OCI-LY7 (cell line): ENCODE measurements around the gene RBM20. TPM values are rescaled to one million over a fixed set of nuclear protein-coding genes. Genes with fewer than 3 reads are reported as not detected.

ENCODE experiments used
- BruUV-seq: library from RNA; stranded (reverse); fragments of 400-500 nt; replicated peaks from 2 replicates; lab custom pipeline; 2021; lab: Mats Ljungman, UMichigan
- CTCF ChIA-PET: fragments of 300-600 bp; sonication (Branson Sonifier 250); formaldehyde crosslinking; loops from one replicate; lab custom pipeline; 2022; ENCODE audit warnings: antibody characterized with exemption; ENCODE audit not compliant: unreplicated experiment; lab: Charles Lee
- POLR2A ChIA-PET: fragments of 300-600 bp; sonication (Branson Sonifier 250); formaldehyde crosslinking; loops from one replicate; lab custom pipeline; 2022; ENCODE audit warnings: antibody characterized with exemption; lab: Charles Lee
- DNase-seq: peaks from one replicate; pipeline ENCODE4 v3.0.0-alpha.2; 2015; ENCODE audit warnings: low spot score
- H2AFZ ChIP-seq: fragments of 200-600 bp; sonication (generic), shearing (Covaris generic); 2 replicates; pipeline ENCODE4 v1.6.1; 2014; ENCODE audit warnings: mild to moderate bottlenecking, antibody characterized with exemption, low read length, moderate library complexity
- H3K27ac ChIP-seq: fragments of 200-600 bp; sonication (generic); 2 replicates; pipeline ENCODE4 v1.5.1; 2014; ENCODE audit warnings: mixed run types, low read depth, mild to moderate bottlenecking, moderate library complexity, low read length, inconsistent platforms; ENCODE audit not compliant: poor library complexity, severe bottlenecking
- H3K36me3 ChIP-seq: fragments of 200-600 bp; sonication (generic); 2 replicates; pipeline ENCODE4 v1.6.1; 2014; ENCODE audit warnings: mild to moderate bottlenecking, antibody characterized with exemption, low read length, moderate library complexity, mixed read lengths; ENCODE audit not compliant: insufficient read depth
- H3K4me1 ChIP-seq: fragments of 200-600 bp; sonication (generic); 2 replicates; pipeline ENCODE4 v1.5.1; 2014; ENCODE audit warnings: mild to moderate bottlenecking, low read length; ENCODE audit not compliant: insufficient read depth, poor library complexity, severe bottlenecking
- H3K4me2 ChIP-seq: fragments of 200-600 bp; sonication (generic); 2 replicates; pipeline ENCODE4 v1.6.1; 2014; ENCODE audit warnings: mild to moderate bottlenecking, low read length
- H3K4me3 ChIP-seq: fragments of 200-600 bp; sonication (generic); 2 replicates; pipeline ENCODE4 v1.5.1; 2014; ENCODE audit warnings: mild to moderate bottlenecking, low read depth, low read length; ENCODE audit not compliant: poor library complexity, severe bottlenecking
- H3K79me2 ChIP-seq: fragments of 200-600 bp; sonication (generic); 2 replicates; pipeline ENCODE4 v1.6.1; 2016; ENCODE audit warnings: low read depth, mild to moderate bottlenecking, low read length, moderate library complexity, mixed read lengths; ENCODE audit not compliant: insufficient read depth
- H3K9me2 ChIP-seq: fragments of 200-600 bp; sonication (generic); 2 replicates; pipeline ENCODE4 v1.6.1; 2016; ENCODE audit warnings: mild to moderate bottlenecking, low read length, mixed read lengths; ENCODE audit not compliant: insufficient read depth
- H3K9me3 ChIP-seq: fragments of 200-600 bp; sonication (generic); 2 replicates; pipeline ENCODE4 v1.6.1; 2014; ENCODE audit warnings: mild to moderate bottlenecking, mixed run types, low read length, mixed read lengths
- H4K20me1 ChIP-seq: fragments of 200-600 bp; sonication (generic); 2 replicates; pipeline ENCODE4 v1.6.1; 2014; ENCODE audit warnings: mild to moderate bottlenecking, antibody characterized with exemption, low read length, moderate library complexity, mixed read lengths; ENCODE audit not compliant: insufficient read depth
- CTCF ChIP-seq: fragments of 200-600 bp; sonication (generic); conservative IDR thresholded peaks from 2 replicates; pipeline ENCODE4 v1.5.1; 2014; ENCODE audit warnings: mild to moderate bottlenecking, antibody characterized with exemption, low read length, moderate library complexity, mixed read lengths
- EZH2phosphoT487 ChIP-seq: fragments of 200-600 bp; sonication (generic); IDR thresholded peaks from 2 replicates; pipeline ENCODE4 v1.6.1; 2018; ENCODE audit warnings: low read depth, borderline replicate concordance, mild to moderate bottlenecking, mixed run types, antibody characterized with exemption, low read length, moderate library complexity, mixed read lengths
- intact Hi-C: fragments of 100-400 bp; cut with micrococcal nuclease; formaldehyde crosslinking; loops from one replicate; pipeline ENCODE4 v1.10.0; 2022; ENCODE audit not compliant: unreplicated experiment
- total RNA-seq, 2 experiments: library from RNA; depleted of rRNA in 1 of 2; stranded (reverse); fragments of >200 nt in 1 of 2; shearing (Covaris generic) in 1 of 2; gene quantifications; 2 replicates each; pipeline ENCODE4 v1.2.3, GENCODE V29; 2014 to 2022

The RBM20 gene
- total RNA-seq, 2 experiments from 2014 or later: 0.35 to 1.0 TPM

DNA sequence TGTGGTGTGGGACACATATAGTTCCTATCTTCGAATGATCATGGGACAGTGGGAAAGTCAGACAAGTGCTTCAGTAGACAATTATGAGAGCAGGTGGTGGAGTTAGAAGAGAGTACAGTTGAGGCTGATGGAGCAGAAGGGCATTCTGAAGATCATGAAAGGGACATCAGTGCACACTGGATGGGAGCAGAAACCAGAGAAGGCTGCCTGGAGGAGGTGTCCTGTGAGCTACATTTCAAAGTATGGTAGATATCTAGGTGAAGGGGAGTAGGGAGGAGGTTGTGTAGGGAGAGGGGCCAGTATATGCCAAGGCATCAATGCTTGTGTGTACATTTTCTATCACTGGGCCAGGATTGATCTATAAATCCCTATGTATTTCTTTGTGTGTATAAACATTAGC, 127.3 kb downstream of the RBM20 start:
- H3K4me1 ChIP-seq: peaks cover 35% of the 10 kb centered on the region
- ChIA-PET CTCF (no interaction called here), POLR2A (interaction anchor here (0.7 kb wide), 1 partner anchor 22 kb away, joined by 3 read pairs; no protein-coding TSS in a partner anchor)
- H3K4me3 ChIP-seq: no peak overlapping the region
- peak overlapping the region; percentile 95; the same call in 1 of the 2 replicates for H2AFZ ChIP-seq
- intact Hi-C loops: no loop called here
- no peak overlapping the region for H3K4me2 ChIP-seq
- H3K9me3 ChIP-seq: no peaks in the 10 kb centered on the region
- no TSS peak for BruUV-seq
- no peaks in the 10 kb centered on the region for H3K36me3 ChIP-seq
- DNase-seq: no peak
- H3K79me2 ChIP-seq: no peaks in the 10 kb centered on the region
- no peaks in the 10 kb centered on the region for H3K9me2 ChIP-seq
- H3K27ac ChIP-seq: no peak overlapping the region
- no peaks in the 10 kb centered on the region for H4K20me1 ChIP-seq
- no peak for TF ChIP-seq CTCF

GRCh38 chr10:110771991-110772390, 127.9 kb downstream of the RBM20 start:
- H4K20me1 ChIP-seq: no peaks in the 10 kb centered on the region
- ChIA-PET POLR2A (interaction anchor here (1.3 kb wide), 1 partner anchor 13 kb away, joined by 3 read pairs; no protein-coding TSS in a partner anchor), CTCF (no interaction called here)
- H3K4me2 ChIP-seq: peak overlapping the region; percentile 49; the same call in 1 of the 2 replicates
- H3K9me2 ChIP-seq: no peaks in the 10 kb centered on the region
- H3K9me3 ChIP-seq: no peaks in the 10 kb centered on the region
- intact Hi-C loops: no loop called here
- BruUV-seq: no TSS peak
- no peak overlapping the region for H3K27ac ChIP-seq
- no peaks in the 10 kb centered on the region for H3K79me2 ChIP-seq
- H2AFZ ChIP-seq: peak overlapping the region; percentile 95
- TF ChIP-seq CTCF (no peak), EZH2phosphoT487 (no peak)
- no peaks in the 10 kb centered on the region for H3K36me3 ChIP-seq
- no peak for DNase-seq
- H3K4me1 ChIP-seq: peaks cover 35% of the 10 kb centered on the region
- H3K4me3 ChIP-seq: no peak overlapping the region

GRCh38 chr10:110772454-110773025, 128.4 kb downstream of the RBM20 start:
- intact Hi-C loops: no loop called here
- Histone ChIP-seq H3K9me3 (no peaks in the 10 kb centered on the region), H3K79me2 (no peaks in the 10 kb centered on the region), H3K4me3 (no peak overlapping the region), H4K20me1 (no peaks in the 10 kb centered on the region), H3K4me1 (peaks cover 35% of the 10 kb centered on the region), H3K4me2 (peak overlapping the region; percentile 49), H3K27ac (no peak overlapping the region), H3K36me3 (no peaks in the 10 kb centered on the region), H3K9me2 (no peaks in the 10 kb centered on the region), H2AFZ (peak overlapping the region; percentile 95)
- DNase-seq: peak; percentile 37
- BruUV-seq: no TSS peak
- POLR2A ChIA-PET: interaction anchor here (0.7 to 1.3 kb wide), 6 partner anchors 12 to 157 kb away, joined by 3 to 4 read pairs (median 3); no protein-coding TSS in a partner anchor
- CTCF ChIA-PET: no interaction called here
- TF ChIP-seq EZH2phosphoT487 (no peak), CTCF (no peak)
